T-helper 22 cell (primary cell): ENCODE data around the gene PRSS35.
"Not testable (repeated sequence)": the region's sequence is repeated elsewhere in the genome, so short reads cannot be mapped to it uniquely, and the experiment has no call there.

ENCODE experiments used
- DNase-seq: peaks from one replicate; pipeline ENCODE4 v3.0.0-alpha.2; 2020; ENCODE audit warnings: low read depth

The PRSS35 gene

DNA sequence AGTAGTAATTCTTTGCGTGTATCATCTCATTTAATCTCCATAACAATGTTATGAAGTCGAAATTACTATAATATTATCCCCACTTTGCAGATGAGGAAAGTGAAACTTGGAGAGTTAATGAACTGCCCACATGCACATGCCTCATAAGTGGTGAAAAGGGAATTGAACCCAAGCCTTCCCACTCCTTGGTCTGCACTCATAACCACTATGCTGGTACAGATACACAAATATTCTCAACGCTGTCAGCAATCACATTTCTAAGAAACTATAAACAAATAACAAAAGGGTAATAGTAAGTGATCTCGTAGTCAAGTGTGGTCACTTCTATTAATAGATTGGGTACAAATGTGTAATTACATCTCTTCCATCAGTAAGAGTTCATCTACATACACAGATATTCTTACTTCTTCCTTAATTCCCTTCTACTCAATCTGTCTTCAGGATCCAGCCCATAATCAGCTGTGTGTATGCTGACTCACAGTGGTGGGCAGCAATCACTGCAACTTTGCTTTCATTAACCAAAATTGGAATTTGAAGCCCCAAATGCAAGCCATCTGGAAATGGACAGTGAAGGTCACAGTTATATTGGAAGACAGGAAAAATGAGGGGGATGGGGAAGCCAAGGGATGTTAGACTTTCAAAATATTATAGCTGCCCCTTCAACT lies 6.6 kb downstream of the PRSS35 start:
- DNase-seq, result no peak

DNA sequence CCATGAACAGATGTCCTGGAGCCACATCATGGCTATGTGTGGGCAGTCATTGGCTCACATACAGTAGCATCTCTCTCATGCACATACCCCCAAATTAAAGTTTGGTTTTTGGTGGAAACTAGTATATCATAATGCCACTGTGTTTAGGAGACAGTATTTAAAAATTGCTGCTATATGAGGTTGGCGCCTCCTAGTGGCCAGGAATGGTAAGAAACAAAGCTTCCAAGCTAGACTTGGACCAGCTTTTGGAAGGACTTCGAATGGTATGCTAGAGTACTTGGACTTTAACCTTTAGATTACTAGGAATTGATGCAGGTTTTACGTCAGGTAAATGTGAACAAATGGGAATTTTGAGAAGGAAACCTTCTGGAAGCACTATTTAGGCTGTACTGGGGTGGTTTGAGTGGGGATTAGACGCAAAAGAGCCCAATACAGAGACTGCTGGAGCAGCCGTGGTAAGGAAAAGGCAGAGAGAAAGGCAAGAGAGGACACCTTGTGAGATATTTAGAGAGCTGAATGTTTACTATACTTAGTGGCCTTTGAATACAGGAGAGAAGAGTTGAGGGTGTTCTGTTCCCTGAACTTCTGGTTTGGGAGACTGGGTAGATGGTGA lies 23.8 kb downstream of the PRSS35 start:
- no peak for DNase-seq

- DNase-seq, result no peak
Observed at GRCh38 chr6:83536647-83537589, 24.6 kb downstream of the PRSS35 start.

DNA sequence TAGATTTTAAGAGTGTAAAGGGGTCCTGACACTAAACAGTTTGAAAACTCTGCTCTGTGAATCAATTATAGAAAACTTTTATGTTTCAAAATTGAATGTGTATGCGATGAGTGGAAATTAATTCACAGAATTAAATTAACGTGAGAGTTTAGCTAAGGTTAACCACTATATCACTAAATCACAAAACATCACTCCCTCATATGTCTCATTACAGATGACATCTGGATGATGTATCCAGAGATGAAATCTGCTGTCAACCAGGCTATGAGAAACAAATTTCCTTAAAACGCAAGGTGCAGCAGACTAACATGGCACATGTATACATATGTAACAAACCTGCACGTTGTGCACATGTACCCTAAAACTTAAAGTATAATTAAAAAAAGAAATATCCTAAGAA lies 27.3 kb downstream of the PRSS35 start:
- no peak for DNase-seq

DNA sequence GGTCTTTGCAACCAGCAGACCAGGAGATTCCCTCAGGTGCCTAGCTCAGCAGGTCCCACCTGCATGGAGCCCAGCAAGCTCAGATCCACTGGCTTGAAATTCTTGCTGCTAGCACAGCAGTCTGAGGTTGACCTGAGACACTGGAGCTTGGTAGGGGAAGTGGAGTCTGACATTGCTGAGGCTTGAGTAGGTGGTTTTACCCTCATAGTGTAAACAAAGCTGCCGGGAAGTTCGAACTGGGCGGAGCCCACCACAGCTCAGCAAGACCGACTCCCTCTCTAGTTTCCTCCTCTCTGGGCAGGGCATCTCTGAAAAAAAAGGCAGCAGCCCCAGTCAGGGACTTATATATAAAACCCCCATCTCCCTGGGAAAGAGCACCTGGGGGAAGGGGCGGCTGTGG lies 34.3 kb downstream of the PRSS35 start:
- DNase-seq, result no peak

DNA sequence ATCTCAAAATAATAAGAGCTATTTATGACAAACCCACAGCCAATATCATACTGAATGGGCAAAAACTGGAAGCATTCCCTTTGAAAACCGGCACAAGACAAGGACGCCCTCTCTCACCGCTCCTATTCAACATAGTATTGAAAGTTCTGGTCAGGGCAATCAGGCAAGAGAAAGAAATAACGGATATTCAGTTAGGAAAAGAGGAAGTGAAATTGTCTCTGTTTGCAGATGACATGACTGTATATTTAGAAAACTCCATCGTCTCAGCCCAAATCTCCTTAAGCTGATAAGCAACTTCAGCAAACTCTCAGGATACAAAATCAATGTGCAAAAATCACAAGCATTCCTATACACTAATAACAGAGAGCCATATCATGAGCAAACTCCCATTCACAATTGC lies 38.1 kb downstream of the PRSS35 start:
- not testable (repeated sequence) for DNase-seq

- not testable (repeated sequence) for DNase-seq
Observed at GRCh38 chr6:83551748-83552147, 39.4 kb downstream of the PRSS35 start.

GRCh38 chr6:83556871-83557270 lies 44.5 kb downstream of the PRSS35 start:
- DNase-seq, result no peak

GRCh38 chr6:83558975-83559374 lies 46.6 kb downstream of the PRSS35 start:
- no peak for DNase-seq

DNA sequence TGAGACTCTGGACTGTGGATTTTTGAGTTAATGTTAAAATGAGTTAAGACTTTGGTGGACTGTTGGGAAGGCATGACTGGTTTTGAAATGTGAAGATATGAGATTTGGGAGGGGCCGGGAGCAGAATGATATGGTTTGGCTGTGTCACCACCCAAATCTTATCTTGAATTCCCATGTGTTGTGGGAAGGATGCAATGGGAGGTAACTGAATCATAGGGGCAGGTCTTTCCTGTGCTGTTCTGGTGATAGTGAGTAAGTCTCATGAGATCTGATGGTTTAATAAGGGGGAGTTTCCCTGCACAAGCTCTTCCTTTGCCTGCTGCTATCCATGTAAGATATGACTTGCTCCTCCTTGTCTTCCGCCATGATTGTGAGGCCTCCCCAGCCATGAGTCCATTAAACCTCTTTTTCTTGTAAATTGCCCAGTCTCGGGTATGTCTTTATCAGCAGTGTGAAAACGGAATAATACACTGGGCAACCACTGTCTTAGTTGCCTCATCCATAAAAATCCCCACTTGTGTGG lies 59.4 kb downstream of the PRSS35 start:
- not testable (repeated sequence) for DNase-seq

GRCh38 chr6:83574783-83575182 lies 62.4 kb downstream of the PRSS35 start:
- no peak for DNase-seq
